ENCODE measurements around the gene CCDC195.
"Not testable (repeated sequence)": the region's sequence is repeated elsewhere in the genome, so short reads cannot be mapped to it uniquely, and the experiment has no call there.

Gene CCDC195

GRCh38 chr2:224690868-224691267 is 25.3 kb downstream of the CCDC195 start:
- no peak for DNase-seq

- DNase-seq, result no peak
Measured at GRCh38 chr2:224689539-224689938, 26.6 kb downstream of the CCDC195 start.

DNA sequence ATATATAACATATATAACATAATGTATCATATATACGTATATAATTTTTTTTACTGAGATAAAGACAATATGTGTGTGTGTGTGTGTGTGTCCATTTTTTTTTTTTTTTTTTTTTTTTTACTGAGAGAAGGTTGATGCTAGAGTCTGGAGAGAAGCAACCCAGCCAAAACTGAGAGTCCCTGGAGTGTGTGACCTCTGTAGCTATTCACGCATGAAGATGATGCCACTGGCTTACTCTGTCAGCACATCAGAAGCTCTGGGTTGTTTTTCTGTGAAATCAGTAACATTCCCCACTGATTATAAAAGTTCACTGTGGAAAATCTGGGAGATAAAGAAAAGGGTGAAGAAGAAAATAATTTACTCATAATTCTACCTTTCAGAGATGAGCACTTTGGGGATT is 27.2 kb downstream of the CCDC195 start:
- DNase-seq, result no peak

- no peak for DNase-seq
Measured at GRCh38 chr2:224687156-224687555, 29.0 kb downstream of the CCDC195 start.

- DNase-seq, result no peak
Measured at GRCh38 chr2:224685121-224685520, 31.0 kb downstream of the CCDC195 start.

DNA sequence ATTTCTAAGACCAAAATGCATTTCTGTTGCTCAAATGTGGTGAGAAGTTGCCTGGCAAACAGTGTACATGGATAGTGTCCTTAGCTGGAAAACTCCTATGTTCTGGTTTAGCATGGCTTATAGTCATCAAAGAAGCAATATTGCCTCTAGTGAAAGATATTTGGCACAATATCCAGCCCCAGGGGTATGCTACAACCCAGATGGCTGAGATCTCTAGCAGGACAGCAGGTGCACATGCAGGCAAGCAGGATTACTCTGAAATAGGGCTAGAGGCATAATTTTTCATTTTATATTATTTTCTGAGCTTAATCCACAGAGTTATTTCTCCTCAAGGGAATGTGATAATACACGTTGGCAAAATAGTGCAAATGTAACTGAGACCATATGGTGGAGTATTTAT is 34.0 kb downstream of the CCDC195 start:
- DNase-seq, result no peak

- no peak for DNase-seq
Measured at GRCh38 chr2:224671731-224672130, 44.4 kb downstream of the CCDC195 start.

GRCh38 chr2:224670203-224670602 is 46.0 kb downstream of the CCDC195 start:
- no peak for DNase-seq

GRCh38 chr2:224669449-224669848 is 46.7 kb downstream of the CCDC195 start:
- DNase-seq, result no peak

GRCh38 chr2:224668123-224668909 is 47.8 kb downstream of the CCDC195 start:
- no peak for DNase-seq

- DNase-seq, result no peak
Measured at GRCh38 chr2:224666951-224667553, 49.1 kb downstream of the CCDC195 start.

DNA sequence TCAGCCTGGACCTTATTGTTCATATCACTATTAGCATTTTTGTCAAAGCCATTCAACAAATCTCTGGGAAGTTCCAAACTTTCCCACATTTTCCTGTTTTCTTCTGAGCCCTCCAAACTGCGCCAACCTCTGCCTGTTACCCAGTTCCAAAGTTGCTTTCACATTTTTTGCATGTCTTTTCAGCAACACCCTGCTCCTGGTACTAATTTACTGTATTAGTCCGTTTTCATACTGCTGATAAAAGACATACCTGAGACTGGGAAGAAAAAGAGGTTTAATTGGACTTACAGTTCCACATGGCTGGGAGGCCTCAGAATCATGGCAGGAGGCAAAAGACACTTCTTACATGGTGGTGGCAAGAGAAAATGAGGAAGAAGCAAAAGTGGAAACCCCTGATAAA is 52.8 kb downstream of the CCDC195 start:
- not testable (repeated sequence) for DNase-seq

GRCh38 chr2:224661708-224662107 is 54.5 kb downstream of the CCDC195 start:
- not testable (repeated sequence) for DNase-seq

DNA sequence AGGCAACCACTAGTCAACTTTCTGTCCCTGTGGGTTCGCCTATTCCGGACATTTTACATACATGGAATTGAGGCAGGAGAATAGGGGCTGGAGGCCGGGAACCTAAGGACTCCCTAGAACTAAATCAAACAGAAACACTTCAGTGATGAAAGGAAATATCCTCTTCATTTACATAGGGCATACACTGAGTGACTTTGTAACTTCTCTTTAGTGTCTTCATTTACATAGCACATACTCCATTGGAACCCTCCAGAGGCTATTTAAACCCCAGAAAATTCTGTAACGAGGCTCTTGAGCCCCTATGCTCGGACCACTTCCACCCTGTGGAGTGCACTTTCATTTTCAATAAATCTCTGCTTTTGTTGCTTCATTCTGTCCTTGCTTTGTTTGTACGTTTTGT is 56.5 kb downstream of the CCDC195 start:
- DNase-seq, result no peak

DNA sequence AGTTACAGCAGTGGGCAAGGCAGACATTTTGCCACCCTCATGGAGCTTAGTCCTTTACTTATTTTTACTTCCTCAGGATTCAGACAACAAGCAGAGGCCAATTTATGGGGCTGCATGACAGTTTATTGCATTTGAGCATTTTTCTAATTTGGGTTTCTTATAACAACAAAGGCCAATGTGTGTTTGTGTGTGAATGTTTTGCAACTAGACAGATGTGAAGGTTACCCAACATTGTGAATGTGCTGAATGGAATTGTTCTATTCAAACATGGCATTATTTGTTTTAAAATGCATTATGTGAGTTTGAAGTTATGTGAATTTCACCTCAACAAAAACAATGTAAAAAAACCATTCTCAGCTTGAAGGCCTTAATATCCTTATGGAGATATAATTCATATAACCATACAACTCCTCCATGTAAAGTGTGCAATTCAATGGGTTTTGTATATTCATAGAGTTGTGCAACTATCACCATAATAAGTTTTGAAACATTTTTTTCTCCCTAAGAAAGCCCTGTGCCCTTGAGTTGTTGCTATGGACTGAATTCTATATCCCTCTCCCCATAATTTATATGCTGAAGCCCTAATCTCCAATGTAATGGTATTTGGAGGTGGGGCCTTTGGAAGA is 57.3 kb downstream of the CCDC195 start:
- DNase-seq, result no peak

DNA sequence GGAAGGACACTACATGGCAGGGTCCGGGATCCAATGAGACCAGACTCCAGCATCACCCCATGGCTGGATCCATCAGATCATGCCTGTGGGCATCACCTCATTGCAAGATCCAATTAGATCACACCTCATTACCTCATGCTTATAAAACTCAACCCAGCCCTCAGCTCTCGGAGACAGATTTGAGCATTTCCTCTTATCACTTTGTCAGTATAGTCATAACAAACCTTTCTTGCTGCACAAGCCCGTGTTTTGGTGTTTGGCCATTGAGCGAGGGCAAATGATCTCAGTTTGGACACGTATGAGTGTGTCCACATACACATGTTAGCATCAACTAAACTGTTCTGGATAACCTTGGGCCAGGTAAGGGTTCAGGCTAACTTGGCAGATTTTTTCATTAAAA is 58.8 kb downstream of the CCDC195 start:
- DNase-seq, result no peak

- peak; percentile 14 for DNase-seq
Measured at GRCh38 chr2:224655006-224655537, 61.1 kb downstream of the CCDC195 start.

Measured in activated gamma-delta T cell (primary cell).